ENCODE data around the gene PNPLA7.

PNPLA7 gene

DNA sequence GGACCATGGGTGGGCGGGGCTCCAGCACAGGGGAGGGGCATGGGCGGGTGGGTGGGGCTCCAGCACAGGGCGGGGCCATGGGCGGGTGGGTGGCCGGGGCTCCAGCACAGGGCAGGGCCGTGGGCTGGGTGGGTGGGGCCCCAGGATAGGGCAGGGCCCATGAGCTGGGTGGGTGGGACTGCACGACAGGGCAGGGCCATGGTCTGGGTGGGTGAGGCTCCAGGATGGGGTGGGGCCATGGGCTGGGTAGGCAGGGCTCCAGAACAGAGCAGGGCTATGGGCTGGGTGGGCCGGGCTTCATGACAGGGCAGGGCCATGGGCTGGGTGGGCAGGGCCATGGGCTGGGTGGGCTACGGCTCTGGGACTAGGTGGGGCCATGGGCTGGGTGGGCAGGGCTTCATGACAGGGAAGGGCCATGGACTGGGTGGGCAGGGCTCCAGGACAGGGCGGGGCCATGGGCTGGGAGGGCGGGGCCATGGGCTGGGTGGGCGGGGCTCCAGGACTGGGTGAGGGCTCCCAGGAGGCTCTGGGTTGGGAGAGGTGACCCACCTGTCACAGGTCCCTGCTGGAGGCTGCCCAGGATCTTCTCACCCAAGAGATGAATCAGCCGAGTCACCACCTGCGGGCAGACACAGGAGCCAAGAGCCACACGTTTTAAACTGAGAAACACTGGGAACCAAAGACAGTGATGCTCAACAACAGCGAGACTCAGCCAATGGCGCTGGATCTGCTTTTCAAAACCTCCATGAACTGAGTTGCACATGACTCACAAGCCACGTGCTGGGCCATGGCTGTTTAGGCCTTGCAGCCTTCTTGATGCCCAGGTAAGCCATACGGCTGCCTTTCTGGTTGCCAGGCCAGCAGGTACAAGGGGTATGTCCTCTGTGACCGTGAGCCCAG lies 57.5 kb downstream of the PNPLA7 start:
- no peak for DNase-seq

GRCh38 chr9:137491735-137492432 lies 58.3 kb downstream of the PNPLA7 start:
- DNase-seq: no peak

- no peak for DNase-seq
These were observed 59.5 kb downstream of the PNPLA7 start for GRCh38 chr9:137490532-137491186.

GRCh38 chr9:137488906-137489305 lies 61.3 kb downstream of the PNPLA7 start:
- no peak for DNase-seq

- DNase-seq: no peak
These were observed 61.9 kb downstream of the PNPLA7 start for GRCh38 chr9:137488327-137488653.

GRCh38 chr9:137487454-137488326 lies 62.5 kb downstream of the PNPLA7 start:
- DNase-seq: no peak

GRCh38 chr9:137486545-137487453 lies 63.4 kb downstream of the PNPLA7 start:
- no peak for DNase-seq

DNA sequence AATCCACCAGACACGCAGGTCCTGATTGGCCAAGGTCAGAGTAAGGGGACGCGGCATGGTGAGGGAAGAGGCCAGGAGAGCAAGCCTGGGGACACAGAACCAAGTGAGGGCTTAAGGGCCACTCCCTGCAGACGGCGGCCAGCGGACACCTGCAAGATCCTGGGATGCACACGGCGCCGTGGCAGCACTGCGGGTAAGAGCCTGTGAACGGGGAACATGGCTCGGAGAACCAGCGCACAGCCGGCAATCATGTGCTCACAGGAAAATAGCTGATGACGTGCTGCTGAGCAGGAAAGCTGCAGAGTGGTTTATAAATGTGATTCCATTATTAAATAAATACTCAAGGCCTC lies 64.1 kb downstream of the PNPLA7 start:
- no peak for DNase-seq

GRCh38 chr9:137485343-137486140 lies 64.7 kb downstream of the PNPLA7 start:
- no peak for DNase-seq

DNA sequence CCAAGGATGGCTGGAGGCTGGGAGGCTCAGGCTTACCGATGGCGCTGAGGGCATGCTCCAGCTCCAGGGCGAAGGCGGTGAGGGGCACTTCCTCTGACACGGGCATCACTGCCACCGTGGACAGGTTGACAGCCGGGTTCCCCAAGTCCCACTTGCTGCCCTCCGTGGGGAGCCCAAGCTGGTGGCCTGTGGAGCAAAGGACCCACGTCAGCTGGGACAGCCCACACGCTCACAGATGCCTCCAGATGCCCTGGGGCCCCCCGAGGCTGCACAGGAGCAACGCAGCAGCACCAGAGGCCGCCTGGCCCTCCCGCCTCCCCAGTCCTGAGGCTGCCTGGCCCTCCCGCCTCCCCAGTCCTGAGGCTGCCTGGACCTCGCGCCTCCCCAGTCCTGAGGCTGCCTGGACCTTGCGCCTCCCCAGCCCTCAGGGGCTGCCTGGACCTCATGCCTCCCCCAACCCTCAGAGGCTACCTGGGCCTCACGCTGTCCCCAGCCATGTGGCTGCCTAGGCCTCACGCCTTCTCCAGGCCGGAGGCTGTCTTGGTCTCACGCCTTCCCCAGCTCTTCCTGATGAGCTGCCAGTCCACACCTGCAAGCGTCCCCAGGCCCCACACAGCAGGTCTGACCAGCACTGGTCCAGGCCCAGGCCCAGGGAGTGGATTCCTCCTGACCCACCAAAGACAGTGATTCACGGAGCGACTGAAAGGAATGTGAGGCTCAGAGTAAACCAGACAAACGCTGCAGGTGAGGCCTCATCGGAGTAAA lies 65.5 kb downstream of the PNPLA7 start:
- no peak for DNase-seq

GRCh38 chr9:137482094-137482781 lies 68.0 kb downstream of the PNPLA7 start:
- DNase-seq: peak; percentile 39

DNA sequence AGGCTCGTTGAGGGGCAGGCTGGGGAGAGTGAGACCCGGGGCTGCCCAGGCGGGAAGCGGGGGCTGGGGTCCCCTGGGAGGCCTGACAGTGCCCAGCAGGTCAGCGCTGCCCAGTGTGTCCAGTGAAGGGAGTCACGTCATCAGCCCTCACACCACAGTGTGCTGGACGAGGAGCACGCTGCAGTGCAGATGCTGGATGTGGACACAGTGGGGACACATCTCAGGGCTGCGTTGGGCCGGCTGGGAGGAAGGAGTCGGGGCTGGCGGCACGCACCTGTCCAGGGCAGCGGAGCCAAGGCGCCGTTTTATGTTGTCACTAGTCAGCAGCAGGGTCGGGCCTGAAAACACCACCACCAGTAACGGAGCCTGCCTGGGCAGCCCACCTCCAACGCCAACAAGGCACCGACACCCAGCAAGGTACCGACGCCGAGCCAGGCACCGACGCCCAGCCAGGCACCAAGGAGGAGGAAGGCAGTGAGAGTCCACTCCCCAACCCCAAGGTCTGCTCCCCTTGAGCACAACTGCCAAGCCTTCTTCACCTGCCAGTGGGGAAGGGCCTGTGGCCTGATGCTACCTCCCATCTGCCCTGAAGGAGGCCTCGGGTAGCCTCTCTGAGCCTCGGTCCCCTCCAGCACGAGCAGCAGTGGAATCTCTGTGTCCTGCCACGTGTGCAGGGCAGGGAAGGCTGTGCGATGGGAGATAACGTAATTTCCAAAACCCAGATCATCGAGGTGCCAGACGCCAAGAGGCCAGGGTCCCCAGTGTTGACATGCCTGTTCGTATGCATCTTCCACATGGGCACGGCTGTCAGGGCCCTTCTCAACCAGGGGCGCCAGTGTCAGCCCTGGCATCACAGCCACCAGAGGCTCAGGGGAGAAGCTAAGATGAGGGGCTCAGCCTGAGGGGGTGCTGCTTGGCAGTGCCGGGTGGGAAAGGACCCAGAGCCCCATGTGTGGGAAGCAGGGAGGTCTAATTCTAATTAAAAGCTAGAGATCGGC lies 69.2 kb downstream of the PNPLA7 start:
- no peak for DNase-seq

DNA sequence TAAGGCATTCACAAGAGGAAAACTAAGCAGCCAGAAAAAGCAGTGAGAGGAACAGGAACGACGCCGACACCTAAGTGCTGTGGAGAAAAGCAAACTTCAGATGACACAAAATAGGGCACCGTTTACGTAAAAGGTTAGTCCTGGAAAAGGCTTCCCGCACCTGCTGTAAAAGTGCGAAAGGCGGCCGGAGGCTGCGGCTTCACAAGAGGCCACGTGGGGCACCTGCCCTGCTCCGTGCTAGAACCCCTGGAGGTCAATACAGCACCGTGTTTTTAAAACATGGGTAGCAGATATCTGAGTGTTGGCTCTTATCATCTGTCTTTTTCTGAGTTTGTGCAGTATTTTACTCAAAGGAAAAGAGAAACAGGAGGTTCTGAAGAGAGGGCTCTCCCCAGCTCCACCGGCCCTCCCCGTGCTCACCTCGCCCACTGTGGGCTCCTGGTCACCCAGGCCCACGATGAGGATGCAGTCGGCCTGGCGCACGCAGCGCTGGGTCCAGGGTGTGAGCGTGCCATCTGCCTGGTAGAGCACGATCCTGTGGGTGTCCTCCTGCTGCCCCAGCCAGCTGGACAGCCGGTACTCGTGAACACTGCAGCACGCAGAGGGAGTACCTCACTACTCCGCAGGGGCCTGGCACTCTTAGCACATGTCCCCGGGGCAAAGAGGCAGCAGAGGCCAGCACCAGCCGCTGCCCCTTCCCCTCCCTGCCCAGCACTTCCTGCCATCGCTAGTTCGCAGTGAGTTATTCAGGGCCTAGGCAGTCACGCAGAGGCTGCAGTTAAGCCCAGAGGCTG lies 70.1 kb downstream of the PNPLA7 start:
- DNase-seq: no peak

DNA sequence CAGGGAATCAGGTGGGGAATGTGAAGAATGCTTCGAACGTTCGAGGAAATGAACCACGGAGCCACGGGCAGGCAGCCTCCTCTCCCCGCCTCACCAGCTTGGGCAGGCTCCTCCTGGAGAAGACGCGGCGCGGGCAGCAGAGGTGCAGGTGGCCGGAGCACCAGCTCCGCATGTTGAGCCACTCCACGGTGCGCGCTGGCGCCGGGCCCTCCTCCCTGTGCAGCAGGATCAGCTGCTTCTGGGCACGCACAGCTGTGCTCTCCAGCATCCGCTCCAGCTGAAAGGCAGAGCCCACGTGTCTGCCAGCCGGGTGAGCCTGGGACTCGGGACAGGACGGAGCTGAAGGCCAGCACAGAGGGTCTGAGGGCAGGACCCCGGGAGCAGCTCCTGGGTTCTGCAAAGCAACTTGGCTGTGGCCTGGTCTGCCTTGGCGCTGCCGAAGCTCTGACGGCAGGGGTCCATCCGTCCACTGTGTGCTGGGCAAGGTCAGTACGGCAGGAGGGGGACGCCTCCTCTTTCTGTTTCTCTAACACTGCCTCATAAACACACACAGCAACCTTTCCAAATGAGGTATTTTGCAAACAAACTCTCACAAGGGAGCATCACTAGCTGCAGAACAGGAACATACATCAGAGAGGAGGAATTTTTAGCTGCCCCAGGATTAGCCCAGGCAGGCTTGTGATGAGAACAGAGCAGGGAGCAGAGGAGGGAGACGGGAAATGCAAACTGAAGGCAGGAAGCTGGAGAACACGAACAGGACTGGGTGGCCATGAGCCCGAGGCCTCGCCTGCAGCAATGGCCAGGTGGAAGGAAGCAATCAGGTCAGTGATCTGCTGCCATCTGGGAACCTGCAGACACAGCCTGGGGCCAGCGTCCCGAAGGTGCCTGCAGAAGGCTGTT lies 71.0 kb downstream of the PNPLA7 start:
- no peak for DNase-seq

- no peak for DNase-seq
These were observed 71.6 kb downstream of the PNPLA7 start for GRCh38 chr9:137478613-137478961.
